ENCODE measurements around the gene RELCH.

RELCH gene

DNA sequence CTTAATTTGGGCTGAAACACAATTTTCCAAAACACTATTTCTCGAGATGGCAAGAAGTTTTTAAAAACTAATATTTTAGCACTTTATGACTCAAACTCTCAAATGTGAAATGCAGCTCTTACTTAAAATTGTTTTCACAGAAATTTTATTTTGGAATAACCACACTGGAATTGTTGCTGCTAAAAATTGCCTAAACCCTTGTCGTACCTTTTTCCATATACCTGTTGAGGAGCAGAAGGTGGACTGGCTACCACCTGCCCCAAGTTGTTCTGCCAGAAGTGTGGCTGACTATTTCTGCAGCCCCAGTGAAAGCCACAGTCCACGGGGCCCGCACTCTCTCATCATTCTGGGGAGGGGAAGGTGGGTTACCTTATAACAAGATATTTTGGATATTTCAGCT is 161.4 kb downstream of the RELCH start:
- TF ChIP-seq POLR2A (IDR thresholded peaks at IDR 0.05; ENCODE audit: low read depth, low read length) = no peak
- no peak for TF ChIP-seq POLR2AphosphoS5 (IDR thresholded peaks at IDR 0.05; ENCODE audit: low read depth, low read length)
- TF ChIP-seq TAF1 (IDR thresholded peaks at IDR 0.05; ENCODE audit: borderline replicate concordance, low read depth, low read length) = no peak
- FAIRE-seq = no peak
- no peak for DNase-seq (ENCODE audit: insufficient read length)

DNA sequence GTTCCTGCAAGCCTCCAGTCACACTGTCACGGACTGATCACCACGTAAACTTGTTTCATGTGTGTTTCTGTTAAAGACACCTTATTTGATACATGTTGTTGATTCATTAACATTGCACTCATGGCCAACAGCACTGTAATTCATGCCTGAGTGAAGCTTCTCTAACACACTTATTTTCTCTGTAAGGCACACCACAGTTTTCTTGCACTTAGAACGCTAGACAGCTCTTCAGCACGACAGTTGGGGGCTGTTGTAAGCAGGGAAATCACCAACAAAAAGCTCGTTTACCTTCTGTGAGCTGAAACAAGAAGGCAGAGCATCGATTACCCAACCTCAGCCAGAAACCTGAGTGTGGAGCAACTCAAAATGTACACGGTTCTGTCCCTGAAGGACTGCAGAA is 166.1 kb downstream of the RELCH start:
- FAIRE-seq (peak; percentile 42), DNase-seq (ENCODE audit: insufficient read length) (no peak)
- no peak for TF ChIP-seq TAF1 (IDR thresholded peaks at IDR 0.05; ENCODE audit: borderline replicate concordance, low read depth, low read length)
- no peak for TF ChIP-seq POLR2AphosphoS5 (IDR thresholded peaks at IDR 0.05; ENCODE audit: low read depth, low read length)
- TF ChIP-seq POLR2A (IDR thresholded peaks at IDR 0.05; ENCODE audit: low read depth, low read length) = no peak

DNA sequence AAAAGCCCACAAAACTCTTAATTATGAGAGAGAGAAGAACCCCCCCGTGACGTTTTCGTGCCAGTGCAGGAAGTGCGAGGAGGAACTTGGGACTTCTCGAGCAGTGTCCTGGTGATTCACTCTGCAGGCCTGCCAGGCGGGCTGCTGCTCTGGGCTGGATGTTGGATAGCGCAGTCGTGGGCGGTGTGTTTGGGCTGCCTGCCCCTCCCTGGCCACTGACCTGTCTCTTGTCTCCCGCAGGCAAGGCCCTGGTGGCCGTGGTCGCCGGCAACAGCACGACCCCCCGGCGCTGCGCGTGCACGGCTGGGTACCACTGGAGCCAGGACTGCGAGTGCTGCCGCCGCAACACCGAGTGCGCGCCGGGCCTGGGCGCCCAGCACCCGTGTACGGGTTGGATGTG is 167.1 kb downstream of the RELCH start:
- no peak for DNase-seq (ENCODE audit: insufficient read length)
- FAIRE-seq = no peak
- TF ChIP-seq POLR2AphosphoS5 (IDR thresholded peaks at IDR 0.05; ENCODE audit: low read depth, low read length) (no peak), POLR2A (IDR thresholded peaks at IDR 0.05; ENCODE audit: low read depth, low read length) (no peak), TAF1 (IDR thresholded peaks at IDR 0.05; ENCODE audit: borderline replicate concordance, low read depth, low read length) (no peak)

DNA sequence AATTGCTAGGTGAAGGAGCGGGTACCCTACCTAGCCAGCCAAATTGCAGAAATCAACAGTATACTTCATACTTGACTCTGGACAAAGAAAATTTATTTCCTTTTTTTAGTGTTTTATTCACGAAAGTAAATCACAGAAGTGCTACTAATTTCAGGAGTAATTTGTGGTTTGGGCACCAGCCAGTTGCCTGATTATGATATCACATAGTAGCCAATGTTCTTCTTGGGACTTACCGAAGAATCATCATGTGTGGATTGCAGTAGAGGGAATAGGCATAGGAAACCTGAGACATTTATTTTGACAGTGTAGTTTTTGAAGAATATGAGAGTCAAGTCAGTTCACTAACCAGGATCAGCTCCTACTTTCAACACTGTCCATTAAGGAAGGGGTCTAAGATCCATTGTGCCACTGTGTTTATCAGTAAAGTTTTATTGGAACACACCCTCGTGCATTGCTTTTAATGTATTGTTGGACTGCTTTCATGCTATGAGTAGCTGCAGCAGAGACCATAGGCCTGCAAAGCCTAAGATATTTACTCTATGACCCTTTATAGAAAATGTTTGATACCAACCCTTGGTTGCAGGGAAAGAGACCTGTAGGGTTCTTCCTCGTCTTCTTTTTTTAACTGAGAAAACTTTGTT is 170.1 kb downstream of the RELCH start:
- DNase-seq (ENCODE audit: insufficient read length) (no peak), FAIRE-seq (peak; percentile 69)
- no peak for TF ChIP-seq POLR2A (IDR thresholded peaks at IDR 0.05; ENCODE audit: low read depth, low read length)
- TF ChIP-seq POLR2AphosphoS5 (IDR thresholded peaks at IDR 0.05; ENCODE audit: low read depth, low read length) = no peak
- TF ChIP-seq TAF1 (IDR thresholded peaks at IDR 0.05; ENCODE audit: borderline replicate concordance, low read depth, low read length) = no peak

Data from GM12892 (cell line).